Lung (tissue), 12 donors: ENCODE data around the gene BBS9. TPM values are rescaled to one million over a fixed set of nuclear protein-coding genes. Genes with fewer than 3 reads are reported as not detected.

Source experiments
- ATAC-seq: fragments of 200-7000 bp; cut with Tn5 transposase; one replicate; pipeline ENCODE4 v1.9.1; 2020; ENCODE audit warnings: moderate number of reproducible peaks; ENCODE audit not compliant: insufficient read depth, low FRiP score
- DNase-seq, 3 donors: peaks; one replicate each; pipeline ENCODE4 v3.0.0-alpha.2; 2013 to 2017
- H3K27ac ChIP-seq, 2 donors: one replicate each; pipeline ENCODE4 v1.5.1; 2013; ENCODE audit warnings: mild to moderate bottlenecking in 2 of 2, moderate library complexity in 2 of 2, control low read depth in 1 of 2, inconsistent platforms in 1 of 2, low read depth in 1 of 2, low read length in 1 of 2
- H3K27me3 ChIP-seq, 3 donors: one replicate each; pipeline ENCODE4 v1.5.1; 2013; ENCODE audit warnings: low read length in 2 of 3; ENCODE audit not compliant: control insufficient read depth in 3 of 3, insufficient read depth in 3 of 3
- H3K36me3 ChIP-seq, 4 donors: one replicate each; pipeline ENCODE4 v1.5.1; 2013; ENCODE audit warnings: low read length in 4 of 4, mild to moderate bottlenecking in 1 of 4, moderate library complexity in 1 of 4; ENCODE audit not compliant: control insufficient read depth in 4 of 4, insufficient read depth in 4 of 4
- H3K4me1 ChIP-seq, 5 donors: one replicate each; pipeline ENCODE4 v1.5.1; 2013; ENCODE audit warnings: low read length in 5 of 5, mild to moderate bottlenecking in 2 of 5, moderate library complexity in 1 of 5; ENCODE audit not compliant: control insufficient read depth in 5 of 5, insufficient read depth in 5 of 5
- H3K4me3 ChIP-seq: one replicate; pipeline ENCODE4 v1.5.1; 2013; ENCODE audit warnings: mild to moderate bottlenecking, control low read depth, moderate library complexity
- H3K9ac ChIP-seq, 2 donors: one replicate each; pipeline ENCODE4 v1.5.1; 2013; ENCODE audit warnings: low read length in 2 of 2, control low read depth in 1 of 2; ENCODE audit not compliant: insufficient read depth in 1 of 2
- H3K9me3 ChIP-seq, 4 donors: one replicate each; pipeline ENCODE4 v1.5.1; 2013; ENCODE audit warnings: low read length in 3 of 4, mild to moderate bottlenecking in 1 of 4, moderate library complexity in 1 of 4; ENCODE audit not compliant: control insufficient read depth in 4 of 4, insufficient read depth in 3 of 4
- WGBS, 2 donors: extraction: QIAGEN DNeasy Blood & Tissue Kit; methylation state at CpG; one replicate each; pipeline ENCODE4 v1.1.7; 2013; 5-methylcytosine and 5-hydroxymethylcytosine counted together
- polyA plus RNA-seq, 2 donors: library from polyadenylated mRNA; stranded (reverse); fragments of 200-250 nt; gene quantifications; one replicate each; pipeline ENCODE4 v1.2.1, GENCODE V29; 2013
- total RNA-seq, 2 donors: library from RNA; depleted of rRNA in 1 of 2; stranded (reverse); fragments of >200 nt in 1 of 2; gene quantifications; one replicate each; pipeline ENCODE4 v1.2.1, GENCODE V29; 2014 to 2021
- TF ChIP-seq, protein P1 (sequence below): IDR thresholded peaks from 2 replicates; pipeline ENCODE4 v1.5.1; 2012; ENCODE audit warnings: mild to moderate bottlenecking; ENCODE audit errors: control extremely low read depth, extremely low read depth
- donor health status: control.
- donor health status: control.
- donor health status: Bipolar disorder and iron deficiency.
- donor health status: healthy.
- donor health status: DM: yes; HTN: yes; CAD: no.

BBS9 gene
- total and polyA plus RNA-seq, 4 donors, result 3.5 to 65.0 (median 15.2) TPM

GRCh38 chr7:33604056-33604455 is 474.7 kb downstream of the BBS9 start:
- Histone ChIP-seq H3K4me3 (no peak overlapping the region), H3K4me1 (peaks cover 0 to 23% (median 7%) of the 10 kb centered on the region in 5 donors), H3K9ac (no peak overlapping the region), H3K27me3 (no peaks in the 10 kb centered on the region), H3K9me3 (no peaks in the 10 kb centered on the region), H3K36me3 (peaks cover 0 to 7% (median 0%) of the 10 kb centered on the region in 4 donors), H3K27ac (peak overlapping the region in 1 of 2 donors; percentile 17)
- TF ChIP-seq, protein P1, sequence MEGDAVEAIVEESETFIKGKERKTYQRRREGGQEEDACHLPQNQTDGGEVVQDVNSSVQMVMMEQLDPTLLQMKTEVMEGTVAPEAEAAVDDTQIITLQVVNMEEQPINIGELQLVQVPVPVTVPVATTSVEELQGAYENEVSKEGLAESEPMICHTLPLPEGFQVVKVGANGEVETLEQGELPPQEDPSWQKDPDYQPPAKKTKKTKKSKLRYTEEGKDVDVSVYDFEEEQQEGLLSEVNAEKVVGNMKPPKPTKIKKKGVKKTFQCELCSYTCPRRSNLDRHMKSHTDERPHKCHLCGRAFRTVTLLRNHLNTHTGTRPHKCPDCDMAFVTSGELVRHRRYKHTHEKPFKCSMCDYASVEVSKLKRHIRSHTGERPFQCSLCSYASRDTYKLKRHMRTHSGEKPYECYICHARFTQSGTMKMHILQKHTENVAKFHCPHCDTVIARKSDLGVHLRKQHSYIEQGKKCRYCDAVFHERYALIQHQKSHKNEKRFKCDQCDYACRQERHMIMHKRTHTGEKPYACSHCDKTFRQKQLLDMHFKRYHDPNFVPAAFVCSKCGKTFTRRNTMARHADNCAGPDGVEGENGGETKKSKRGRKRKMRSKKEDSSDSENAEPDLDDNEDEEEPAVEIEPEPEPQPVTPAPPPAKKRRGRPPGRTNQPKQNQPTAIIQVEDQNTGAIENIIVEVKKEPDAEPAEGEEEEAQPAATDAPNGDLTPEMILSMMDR, result no peak
- ATAC-seq, result no peak
- 65 to 84% methylated on average over 2 of the region's 2 CpGs for WGBS, 2 donors
- peak in 2 of 3 donors; percentile 56 to 66 for DNase-seq

GRCh38 chr7:33610918-33611317 is 481.6 kb downstream of the BBS9 start:
- no peaks in the 10 kb centered on the region for H3K27me3 ChIP-seq
- H3K27ac ChIP-seq, result no peak overlapping the region
- no peak overlapping the region for H3K4me3 ChIP-seq
- no peak for ATAC-seq
- DNase-seq, result no peak
- no peak overlapping the region for H3K9ac ChIP-seq
- H3K9me3 ChIP-seq, result no peaks in the 10 kb centered on the region
- H3K36me3 ChIP-seq, result peaks cover 0 to 14% (median 0%) of the 10 kb centered on the region in 4 donors
- WGBS, 2 donors, result 94 to 96% methylated on average over 3 of the region's 3 CpGs
- TF ChIP-seq, protein P1, result no peak
- peaks cover 0 to 2% (median 0%) of the 10 kb centered on the region in 5 donors for H3K4me1 ChIP-seq

GRCh38 chr7:33612442-33612841 is 483.1 kb downstream of the BBS9 start:
- ATAC-seq (no peak), DNase-seq (no peak)
- H3K27me3 ChIP-seq, result no peaks in the 10 kb centered on the region
- WGBS, 2 donors, result 89% methylated on average over 1 of the region's 1 CpG
- no peak overlapping the region for H3K27ac ChIP-seq
- H3K36me3 ChIP-seq, result peaks cover 0 to 14% (median 0%) of the 10 kb centered on the region in 4 donors
- H3K9me3 ChIP-seq, result no peaks in the 10 kb centered on the region
- H3K9ac ChIP-seq, result no peak overlapping the region
- TF ChIP-seq, protein P1, result no peak
- H3K4me1 ChIP-seq, result peaks cover 0 to 2% (median 0%) of the 10 kb centered on the region in 5 donors
- H3K4me3 ChIP-seq, result no peak overlapping the region
